ENCODE data around the gene PIAS2.
"Not testable (repeated sequence)": the region's sequence is repeated elsewhere in the genome, so short reads cannot be mapped to it uniquely, and the experiment has no call there.

The PIAS2 gene, protein sequence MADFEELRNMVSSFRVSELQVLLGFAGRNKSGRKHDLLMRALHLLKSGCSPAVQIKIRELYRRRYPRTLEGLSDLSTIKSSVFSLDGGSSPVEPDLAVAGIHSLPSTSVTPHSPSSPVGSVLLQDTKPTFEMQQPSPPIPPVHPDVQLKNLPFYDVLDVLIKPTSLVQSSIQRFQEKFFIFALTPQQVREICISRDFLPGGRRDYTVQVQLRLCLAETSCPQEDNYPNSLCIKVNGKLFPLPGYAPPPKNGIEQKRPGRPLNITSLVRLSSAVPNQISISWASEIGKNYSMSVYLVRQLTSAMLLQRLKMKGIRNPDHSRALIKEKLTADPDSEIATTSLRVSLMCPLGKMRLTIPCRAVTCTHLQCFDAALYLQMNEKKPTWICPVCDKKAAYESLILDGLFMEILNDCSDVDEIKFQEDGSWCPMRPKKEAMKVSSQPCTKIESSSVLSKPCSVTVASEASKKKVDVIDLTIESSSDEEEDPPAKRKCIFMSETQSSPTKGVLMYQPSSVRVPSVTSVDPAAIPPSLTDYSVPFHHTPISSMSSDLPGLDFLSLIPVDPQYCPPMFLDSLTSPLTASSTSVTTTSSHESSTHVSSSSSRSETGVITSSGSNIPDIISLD

DNA sequence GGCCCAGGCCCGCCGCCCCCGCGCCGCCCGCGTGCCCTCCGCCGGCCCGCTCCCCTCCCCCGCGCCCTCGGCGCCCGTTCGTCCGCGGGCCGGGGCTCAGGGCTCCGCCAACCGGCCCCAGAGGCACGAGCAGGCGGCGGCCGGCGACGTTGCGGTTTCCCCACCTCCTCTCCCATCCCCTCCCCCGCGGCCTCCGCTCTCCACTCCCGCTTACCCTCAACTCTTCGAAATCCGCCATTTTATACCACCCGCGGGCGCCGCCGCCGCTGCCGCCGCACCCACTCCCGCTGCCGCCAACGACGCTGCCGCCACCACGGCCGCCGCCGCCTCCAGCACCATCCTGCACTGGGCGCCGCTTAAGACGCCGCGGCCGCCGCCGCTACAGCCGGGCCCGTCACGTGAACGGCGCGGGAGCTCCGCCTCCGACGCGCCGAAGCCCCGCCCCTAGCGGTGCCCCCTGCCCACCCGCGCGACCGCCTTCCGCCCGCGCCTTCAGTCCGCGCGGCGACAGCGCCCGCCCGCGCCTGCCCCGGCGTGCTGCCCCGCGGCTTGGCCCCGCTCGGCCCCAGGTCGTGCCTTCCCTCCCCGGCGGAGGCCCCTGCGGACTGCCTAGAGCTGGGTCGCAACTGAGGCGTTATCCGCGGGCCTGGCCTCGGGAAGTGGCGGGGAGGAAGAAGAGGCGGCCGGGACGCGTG, at the start of gene PIAS2, which contains the start of gene KATNAL2:
Gene PIAS2 (minus strand): TSS at position 400 of the 695 bp plus-strand sequence. CDS start 162 bp downstream, at position 238.
Gene KATNAL2 (plus strand): TSS at position 495 of the 695 bp plus-strand sequence. CDS start 29,271 bp downstream, outside the sequence.
- DNase-seq, result peak; percentile 70 to 81

DNA sequence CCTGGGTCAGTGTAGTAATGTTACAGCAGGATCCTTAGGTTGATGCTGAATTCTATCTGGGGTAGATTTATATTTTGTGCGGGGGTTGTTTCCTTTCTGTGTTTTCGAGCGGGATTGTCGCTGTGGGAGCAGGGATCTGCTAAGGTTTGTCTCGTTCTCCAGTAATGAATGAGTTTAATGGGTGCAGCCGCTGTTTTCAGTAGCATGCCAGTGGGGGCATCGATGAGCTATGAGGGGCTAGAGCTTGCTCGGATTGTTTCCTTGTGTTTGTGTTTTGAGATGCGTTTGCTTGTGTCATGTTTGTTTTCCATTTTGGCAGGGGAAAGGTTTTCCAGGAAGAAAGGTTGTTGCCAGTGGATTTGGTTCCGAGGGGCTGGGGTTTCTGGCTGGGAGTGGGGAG, 49.0 kb upstream of the PIAS2 start:
- not testable (repeated sequence) for DNase-seq

DNA sequence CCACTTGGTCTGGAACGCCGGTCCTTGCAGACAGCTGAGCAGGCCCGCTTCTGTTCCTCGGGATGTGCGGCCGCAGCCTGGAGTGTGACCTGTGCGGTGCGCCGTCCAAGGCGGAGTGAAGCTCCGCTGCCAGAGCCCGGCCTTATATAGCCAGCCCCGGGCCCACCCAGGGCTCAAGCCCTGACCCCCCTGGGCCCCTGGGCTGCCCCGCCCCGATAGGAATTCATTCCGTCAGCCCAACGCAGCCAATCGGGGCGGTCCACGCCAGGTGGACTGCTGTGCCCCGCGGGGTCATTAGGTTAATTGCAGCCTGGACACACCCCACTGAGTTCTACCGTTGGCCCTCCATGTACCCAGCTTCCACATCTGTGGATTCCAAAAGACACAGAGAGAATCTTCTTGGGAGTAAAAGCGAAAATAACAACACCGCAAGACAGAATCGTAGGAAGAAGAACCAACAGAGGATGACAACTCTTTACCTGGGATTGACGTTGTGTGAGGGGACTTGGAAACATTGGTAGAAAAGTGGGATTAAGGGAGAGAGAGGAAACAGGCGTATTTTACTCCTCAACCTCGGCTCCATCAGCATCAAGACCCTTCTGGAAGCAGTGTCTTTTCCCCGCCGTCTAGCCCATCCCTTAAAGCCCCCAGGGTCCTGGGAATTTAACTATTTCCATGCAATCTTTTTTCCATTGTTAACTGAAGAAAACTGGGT, 47.4 kb upstream of the PIAS2 start:
- not testable (repeated sequence) for DNase-seq

DNA sequence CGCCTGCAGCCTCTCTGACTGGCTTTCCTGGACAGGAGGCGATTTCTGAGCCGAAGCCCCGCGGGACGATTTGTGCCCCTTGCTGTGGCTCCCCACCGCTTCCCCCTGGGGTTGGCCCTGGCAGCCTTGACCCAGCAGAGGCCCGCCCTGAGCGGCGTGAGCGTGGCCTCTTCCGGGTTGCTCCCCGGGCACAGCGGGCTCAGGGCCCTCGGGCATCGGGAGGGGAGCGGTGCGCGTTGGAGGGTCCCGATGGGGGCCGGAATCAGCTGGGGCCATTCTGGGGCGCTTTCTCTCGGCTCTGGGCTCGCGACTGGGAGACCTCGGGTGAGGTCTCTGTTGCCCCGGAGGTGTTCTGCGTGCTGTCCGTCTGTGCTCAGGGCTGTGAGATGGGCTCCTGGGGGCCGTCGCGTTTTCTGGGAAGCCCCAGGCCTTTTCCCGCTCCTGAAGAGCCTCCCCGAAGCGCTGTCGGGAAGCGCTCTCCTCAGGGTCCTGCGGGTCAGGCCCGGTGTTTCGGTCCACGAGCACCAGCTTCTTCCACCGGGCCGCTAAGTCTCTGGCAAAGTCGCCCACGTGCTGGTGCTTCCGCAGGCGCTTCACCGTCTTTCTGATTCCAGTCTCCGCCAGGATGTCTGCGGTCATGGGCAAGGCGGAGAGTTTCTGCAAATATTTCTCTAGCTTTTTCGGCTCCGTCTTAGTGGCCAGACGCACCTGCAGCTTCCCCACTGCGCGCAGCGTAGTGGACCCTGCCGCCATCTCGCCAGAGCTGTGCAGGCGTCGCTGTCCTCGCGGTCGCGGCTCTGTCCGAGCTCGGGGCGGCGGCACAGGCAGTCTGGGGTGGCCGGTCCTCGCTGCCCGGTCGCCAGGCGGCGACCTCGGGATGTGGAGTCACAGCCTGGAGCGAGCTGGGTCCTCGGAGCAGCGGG, 46.6 kb upstream of the PIAS2 start:
- DNase-seq, result not testable (repeated sequence)

DNA sequence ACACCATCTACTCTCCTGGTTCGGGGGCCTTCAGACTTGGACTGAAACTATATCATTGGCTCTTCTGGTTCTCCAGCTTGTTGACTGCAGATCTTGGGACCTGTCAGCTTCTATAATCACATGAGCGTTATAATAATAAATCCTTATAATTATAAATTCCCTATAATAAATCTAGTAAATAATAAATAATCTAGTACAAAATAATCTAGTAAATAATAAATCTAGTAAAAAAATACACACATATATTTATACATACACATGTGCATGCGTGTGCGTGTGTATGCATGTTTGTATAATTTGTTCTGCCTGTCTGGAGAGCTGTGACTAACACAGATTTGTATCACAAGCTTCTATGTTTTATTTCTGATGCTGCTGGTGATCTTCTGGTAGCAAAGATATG, 40.9 kb upstream of the PIAS2 start:
- DNase-seq, result no peak

DNA sequence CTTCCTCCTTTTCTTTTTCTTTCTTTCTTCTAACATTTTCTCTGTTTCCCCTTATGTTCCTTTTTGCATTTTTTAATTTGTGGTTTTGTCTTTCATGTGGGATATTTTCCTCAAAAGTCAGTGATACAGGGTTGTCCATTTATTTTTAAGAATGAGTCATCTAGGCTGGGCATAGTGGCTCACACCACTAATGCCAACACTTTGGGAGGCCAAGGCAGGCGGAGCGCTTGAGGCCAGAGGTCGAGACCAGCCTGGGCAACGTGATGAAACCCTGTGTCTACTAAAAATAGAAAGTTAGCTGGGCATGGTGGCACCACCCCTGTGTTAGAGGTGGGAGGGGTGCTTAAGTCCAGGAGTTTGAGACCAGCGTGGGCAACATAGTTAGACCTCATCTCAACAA, 35.9 kb upstream of the PIAS2 start:
- DNase-seq, result no peak

DNA sequence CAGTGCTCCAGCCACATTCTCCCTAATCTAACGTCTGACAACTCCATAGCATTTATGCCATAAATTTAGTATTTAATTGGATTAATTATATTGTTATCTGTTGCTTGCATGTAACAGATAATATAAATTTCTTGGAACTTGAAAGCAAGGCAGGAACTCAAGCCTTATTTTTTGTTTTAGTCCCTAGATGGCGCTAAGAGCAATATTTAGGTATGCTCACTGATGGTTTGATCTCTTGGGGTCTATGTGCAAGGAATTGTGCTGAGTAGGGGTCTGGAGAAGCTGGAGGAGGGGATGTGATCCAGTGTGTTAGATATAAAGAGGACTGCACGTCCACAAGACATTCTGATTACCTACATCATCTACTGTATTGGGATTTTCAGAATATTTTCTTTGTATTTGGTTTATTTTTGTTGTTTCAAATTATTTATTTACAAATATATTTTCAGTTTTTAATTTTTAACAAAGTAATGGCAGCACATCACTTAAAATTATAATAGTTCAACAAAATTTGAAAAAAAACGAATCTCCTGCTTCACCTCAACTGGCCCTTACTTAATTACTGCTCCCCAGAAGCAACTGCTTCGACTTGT, 32.9 kb upstream of the PIAS2 start:
- no peak for DNase-seq

DNA sequence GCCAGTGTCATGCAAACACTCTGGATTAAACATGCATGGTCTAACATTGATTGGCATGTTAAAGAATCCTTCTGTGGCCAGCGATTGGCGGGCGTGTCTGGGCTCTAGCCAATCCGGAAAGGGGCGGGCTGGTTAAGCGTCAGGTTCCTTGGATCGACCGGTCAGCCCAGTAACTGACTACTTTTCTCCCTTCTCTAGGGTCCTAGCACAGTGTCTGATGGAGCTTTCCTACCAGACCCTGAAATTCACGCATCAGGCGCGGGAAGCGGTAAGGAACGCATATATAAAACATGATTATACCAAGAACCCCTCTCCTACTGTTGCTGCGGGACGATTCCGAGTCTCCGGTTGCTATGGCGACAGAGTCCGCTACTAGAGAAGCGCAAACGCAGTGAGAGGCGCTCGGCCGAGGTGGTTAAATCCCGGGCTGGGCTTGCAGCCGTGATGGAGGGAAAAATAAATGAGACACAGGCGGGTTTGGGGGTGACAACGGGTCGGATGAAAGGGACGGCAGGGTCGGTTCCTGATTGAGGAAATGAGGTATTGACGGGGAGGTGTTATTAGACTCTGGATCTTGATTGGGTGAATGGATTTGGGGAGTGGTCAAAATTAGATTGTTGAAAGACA, 29.5 kb upstream of the PIAS2 start:
- no peak for DNase-seq

DNA sequence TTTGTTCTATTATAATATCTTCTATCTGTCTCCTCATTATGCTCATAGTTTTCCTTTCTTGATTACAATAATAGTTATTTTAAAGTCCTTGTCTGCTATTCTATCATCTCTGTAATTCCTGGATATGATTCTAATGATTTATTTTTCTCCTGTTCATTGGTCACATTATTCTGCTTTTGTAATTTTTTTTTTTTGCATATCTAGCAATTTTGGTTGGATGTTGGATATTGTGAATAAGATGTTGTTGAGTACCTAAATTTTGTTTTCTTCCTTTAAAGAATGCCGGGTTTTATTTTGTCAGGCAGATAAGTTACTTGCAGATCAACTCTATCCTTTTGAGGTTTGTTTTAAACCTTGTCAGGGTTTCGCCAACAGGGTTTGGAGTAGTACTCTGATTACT, 25.3 kb upstream of the PIAS2 start:
- DNase-seq, result no peak

DNA sequence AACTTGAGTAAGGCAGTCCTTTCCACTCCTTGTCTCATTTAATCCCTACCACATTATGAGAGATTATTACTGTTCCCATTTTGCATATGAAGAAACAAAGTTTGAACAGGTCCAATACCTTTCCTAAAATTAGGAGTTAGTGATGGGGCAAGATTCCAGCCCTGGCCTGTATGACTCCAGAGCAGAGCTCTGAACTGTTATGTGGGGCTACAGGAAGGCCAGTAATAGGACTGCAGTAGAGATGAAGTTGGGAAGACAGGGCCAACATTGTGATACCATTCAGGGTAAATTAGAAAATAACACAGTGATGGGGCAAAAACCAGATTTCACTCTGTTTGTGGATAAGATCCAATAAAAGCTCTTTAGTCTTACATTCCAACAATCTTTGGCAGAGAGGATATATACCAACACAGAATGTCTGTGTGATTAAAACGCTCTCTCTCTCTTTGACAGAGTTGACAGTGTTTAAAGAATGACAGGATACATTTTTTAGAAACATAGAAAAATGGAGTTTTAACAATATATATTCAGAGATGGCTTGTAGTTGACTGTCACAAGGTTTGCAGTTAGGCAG, 22.8 kb upstream of the PIAS2 start:
- DNase-seq, result no peak

DNA sequence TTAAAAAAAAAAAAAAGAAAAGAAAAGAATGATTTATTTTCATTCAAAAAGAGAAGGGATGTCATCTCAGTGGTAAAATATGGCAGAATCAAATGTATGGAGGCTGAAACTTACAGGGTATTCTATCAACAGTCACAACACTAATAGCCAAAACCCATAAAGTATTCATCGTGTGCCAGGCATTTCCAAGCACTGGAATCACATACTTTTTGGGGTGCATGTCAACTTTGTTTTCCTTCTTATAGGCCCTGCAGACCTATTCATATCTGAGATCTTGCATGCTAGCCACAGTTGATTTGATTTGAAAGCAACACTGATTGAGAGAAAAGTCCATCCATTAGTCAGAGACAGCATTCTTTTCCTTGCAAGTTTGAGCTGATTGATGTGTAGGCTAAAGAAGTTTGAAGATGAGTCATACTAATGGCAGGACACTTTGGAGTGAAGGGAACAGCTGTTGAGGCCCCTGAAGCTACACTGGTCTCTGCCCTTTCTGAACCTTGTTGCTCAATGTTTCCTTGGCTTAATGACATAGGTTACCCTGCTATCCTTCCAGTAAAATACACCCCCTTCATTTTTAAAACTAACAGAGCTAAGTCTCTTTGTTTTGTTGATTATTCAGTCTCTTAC, 22.1 kb upstream of the PIAS2 start:
- no peak for DNase-seq

DNA sequence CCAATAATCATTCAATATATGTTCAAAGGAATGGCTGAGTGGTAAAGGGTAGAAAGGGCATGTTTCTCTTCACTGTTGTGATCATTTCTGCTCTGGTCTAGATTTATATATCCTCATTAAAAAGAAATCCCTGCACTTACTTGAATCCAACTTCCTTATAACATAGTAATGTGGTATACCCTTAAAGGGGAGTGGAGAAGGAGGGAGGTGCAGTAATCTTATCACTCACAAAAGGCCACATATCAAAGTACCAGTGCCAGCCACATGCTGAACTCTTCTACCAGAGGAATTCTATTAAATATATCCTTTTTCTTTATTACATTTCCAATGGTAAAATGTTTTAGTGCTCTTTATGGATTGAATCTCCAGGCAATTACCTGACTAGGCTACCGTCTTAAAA, 3.3 kb upstream of the PIAS2 start:
- no peak for DNase-seq

DNA sequence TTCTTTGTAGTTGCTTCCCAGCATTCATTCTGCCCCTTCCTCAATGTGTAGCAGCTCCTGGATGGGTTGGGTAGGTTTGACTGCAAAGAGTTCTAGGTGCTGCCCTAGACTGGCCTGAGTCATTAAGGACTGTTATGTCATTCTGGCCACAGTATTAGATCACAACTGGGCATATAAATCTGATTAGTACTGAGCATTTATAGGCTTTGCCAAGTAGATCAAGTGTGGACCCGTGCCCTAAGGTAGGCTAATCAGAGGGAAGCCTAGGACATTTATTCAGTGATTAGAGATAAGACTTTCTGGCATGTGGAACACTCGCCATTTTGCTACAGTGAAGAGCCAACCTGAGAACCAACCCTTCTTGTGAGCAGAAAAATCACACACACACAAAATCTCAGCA, 2.8 kb upstream of the PIAS2 start:
- DNase-seq, result no peak

DNA sequence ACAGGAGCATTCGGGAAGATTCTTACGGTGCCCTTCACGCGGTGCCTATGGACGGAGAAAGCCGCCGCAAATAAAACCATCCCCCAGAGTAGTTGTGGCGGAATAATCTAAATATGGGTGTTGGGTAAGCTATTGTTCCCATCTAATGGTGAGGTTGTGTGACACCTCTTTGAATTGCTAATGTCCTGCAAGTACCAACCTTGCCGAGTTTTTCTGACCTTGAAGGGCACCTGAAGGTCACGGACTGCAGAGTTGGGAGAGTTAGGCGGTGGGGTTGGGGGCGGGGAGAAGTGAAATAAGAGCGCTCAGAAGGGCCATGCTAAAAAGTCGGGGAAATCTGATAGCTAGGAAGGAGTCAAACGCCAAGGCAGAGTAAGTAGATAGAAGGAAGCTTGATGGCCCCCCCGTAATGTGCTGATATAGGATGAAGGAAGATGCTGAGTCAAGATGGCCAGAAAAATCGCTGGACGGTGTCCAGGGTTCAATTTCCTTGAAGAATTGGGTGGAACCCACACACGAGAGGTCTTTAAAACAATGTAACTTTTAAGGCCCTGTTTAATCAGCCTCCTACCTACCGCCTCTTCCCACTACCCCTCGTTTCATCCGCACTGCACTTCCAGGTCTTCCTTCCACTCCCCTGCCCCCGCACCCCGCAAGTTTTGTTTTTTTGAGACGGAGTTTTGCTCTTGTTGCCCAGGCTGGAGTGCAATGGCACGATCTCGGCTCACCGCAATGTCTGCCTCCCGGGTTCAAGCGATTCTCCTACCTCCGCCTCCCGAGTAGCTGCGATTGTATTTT, 695 bp upstream of the PIAS2 start:
- DNase-seq, result no peak

DNA sequence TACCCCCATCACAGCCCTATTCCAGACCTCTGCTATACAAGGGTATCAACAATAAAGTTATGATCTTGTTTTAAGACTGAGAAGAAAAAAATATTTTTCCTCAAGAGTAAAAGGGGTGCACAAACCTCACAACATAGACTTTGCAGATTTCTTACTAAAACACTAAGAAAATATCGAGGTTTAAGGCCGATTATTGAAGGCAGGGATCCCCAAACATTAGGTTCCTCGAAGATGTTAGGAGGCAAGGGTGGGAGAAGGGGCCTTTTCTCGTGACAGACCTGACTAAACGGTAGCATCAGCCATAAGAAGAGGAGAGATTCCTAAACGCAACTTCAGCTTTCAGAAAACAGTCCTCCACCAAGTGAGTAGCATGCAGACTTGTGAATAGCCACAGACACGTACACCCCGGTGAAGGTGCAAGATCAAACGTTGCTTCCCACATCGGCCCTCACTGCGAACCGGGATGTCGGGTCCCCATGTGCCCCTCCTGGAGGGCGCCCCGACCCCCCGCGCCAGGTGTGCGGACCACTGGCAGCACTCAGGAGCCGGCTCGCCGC, 678 bp downstream of the PIAS2 start:
- no peak for DNase-seq

DNA sequence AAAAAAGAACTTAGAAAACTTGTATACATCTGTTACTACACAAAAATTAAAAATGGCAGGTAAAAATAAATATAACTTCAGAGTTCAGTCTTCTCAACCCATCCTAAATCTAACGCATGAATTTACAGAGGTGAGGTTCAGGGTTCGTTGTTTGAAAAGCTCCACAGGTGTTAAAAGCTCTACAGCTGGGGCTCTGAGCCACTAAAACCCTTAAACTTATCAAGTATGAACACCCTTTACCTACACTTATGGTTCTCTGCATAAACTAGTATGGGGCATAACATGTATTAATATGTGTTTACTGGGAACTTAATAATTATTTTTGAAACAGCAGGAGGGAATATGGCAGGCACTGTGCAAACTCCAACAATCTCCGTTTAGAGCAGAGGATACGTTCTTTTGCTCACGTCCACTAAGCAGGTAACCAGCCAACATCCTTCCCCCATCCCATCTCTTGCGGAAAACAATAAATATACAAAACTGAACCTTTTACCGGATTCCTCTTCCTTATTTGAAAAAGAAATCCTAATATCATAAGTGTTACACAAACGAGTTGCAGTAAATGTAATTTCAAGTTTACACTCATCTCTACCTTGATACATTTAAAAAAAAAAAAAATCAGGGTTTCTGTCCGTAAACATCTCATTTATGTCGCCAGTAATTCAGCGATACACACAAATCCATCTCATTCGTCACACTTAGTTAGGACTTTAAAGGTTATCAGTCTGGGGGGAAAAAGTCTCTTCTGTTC, 1.3 kb downstream of the PIAS2 start:
- no peak for DNase-seq

DNA sequence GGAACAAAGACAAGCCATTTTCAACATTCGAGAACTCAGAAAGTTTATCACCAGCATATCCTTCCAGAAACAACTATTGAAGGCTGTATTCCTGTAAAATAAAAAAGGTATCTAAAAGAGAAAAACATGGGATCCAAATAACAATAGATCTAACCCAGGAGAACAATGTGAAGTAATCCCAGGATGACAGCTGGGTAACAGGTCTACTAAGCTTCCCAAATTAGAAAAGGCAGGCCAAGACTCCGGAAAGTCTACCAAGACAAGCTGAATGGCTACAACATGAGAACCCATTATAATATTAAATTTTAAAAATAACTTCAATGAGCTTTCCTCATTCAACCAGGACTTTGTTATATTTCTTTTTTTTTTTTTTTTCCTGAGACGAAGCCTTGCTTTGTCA, 6.5 kb downstream of the PIAS2 start:
- no peak for DNase-seq

DNA sequence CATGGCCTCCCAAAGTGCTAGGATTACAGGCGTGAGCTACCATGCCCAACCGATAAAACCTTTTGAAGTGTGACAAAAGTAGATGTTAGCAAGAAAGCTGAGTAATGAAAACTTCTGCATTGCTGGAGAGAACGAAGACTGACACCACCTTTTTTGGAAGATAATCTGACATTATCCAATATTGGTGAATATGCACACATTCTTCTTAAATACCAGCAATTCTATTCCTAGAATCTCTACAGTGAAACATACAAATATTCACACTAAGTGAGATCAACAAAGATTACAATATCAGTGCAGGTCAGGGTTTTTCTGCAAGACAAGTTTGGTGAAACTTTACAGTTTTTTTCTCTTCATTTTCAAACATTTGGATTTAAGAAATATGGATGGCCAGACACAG, 7.8 kb downstream of the PIAS2 start:
- no peak for DNase-seq

Measured in NCI-H187 (cell line).